Measurements from ENCODE around the gene BTNL3. TPM values are rescaled to one million over a fixed set of nuclear protein-coding genes. Genes with fewer than 3 reads are reported as not detected.

The BTNL3 gene
- total and polyA plus RNA-seq, 10 of the 15 experiments (the other 5 are each of a cell fraction or from before 2014, with no cell fraction given), result 0.39 TPM; not detected in 9

DNA sequence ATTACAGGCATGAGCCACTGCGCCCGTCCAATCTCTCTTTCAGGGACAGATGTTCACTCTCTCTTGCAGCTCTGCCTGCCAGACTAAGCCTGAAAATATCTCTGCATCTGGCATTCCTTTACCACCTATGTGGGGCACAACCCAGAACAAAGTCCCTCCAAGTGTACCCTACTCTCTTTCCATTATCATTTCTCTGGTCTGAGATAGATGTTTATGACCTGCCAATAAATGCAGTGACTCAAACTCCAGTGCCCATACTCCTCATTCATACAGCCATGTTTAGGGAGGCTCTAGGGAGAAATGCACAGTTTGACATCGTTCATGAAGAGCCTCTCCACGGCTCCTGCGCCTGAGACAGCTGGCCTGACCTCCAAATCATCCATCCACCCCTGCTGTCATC, at the start of gene BTNL3 (continued):
- TF ChIP-seq REST (IDR thresholded peaks at IDR 0.05; ENCODE audit: low read depth, low read length) (no peak), CREB1 (IDR thresholded peaks at IDR 0.05; ENCODE audit: low read depth) (no peak), SIN3A (IDR thresholded peaks at IDR 0.05; ENCODE audit: low read depth, low read length) (no peak), YY1 (IDR thresholded peaks at IDR 0.05; ENCODE audit: low read depth, low read length) (no peak), SIX5 (IDR thresholded peaks at IDR 0.05; ENCODE audit: low read depth, low read length, severe bottlenecking) (no peak)

- in situ Hi-C loops (cut with MboI), result no loop called here
- FAIRE-seq, result no peak
- H2AFZ ChIP-seq (ENCODE audit: control insufficient read depth, low read depth, low read length), result no peak overlapping the region
- ChIA-PET CTCF (no interaction called here), RAD21 (ENCODE audit: unreplicated experiment) (no interaction called here), POLR2A (no interaction called here), SMC1A (ENCODE audit: uncharacterized antibody, unreplicated experiment) (no interaction called here)
- BruUV-seq (replicated peaks), result no TSS peak
- no peaks in the 10 kb centered on the region for H3K79me2 ChIP-seq (ENCODE audit: control insufficient read depth, insufficient read depth, low read length)
- no peaks in the 10 kb centered on the region for H3K27me3 ChIP-seq (replicated peaks in 1 of 2; ENCODE audit: control insufficient read depth in 2 of 2, insufficient read depth in 2 of 2, low read length in 1 of 2)
- H3K36me3 ChIP-seq (ENCODE audit: control insufficient read depth in 2 of 2, insufficient read depth in 2 of 2, low read length in 1 of 2), result no peaks in the 10 kb centered on the region
- H3K4me1 ChIP-seq (ENCODE audit: control insufficient read depth, insufficient read depth, low read length), result no peaks in the 10 kb centered on the region
- intact Hi-C loops (cut with micrococcal nuclease; ENCODE audit: unreplicated experiment), result no loop called here
- no peak overlapping the region for H3K4me3 ChIP-seq
- H4K20me1 ChIP-seq (ENCODE audit: control insufficient read depth, insufficient read depth), result no peaks in the 10 kb centered on the region
- H3K9me3 ChIP-seq (replicated peaks; ENCODE audit: control insufficient read depth, insufficient read depth, low read length), result no peaks in the 10 kb centered on the region; the same call in 2 of the 3 replicates
- WGBS (ENCODE audit: insufficient coverage, insufficient replicate concordance, low lambda C conversion rate, missing lambda C conversion rate), result 30% methylated on average over 6 of the region's 6 CpGs
- ATAC-seq, result no peak
- no peak overlapping the region for H3K9ac ChIP-seq (ENCODE audit: control insufficient read depth, insufficient read depth, low read length)
- no peak for DNase-seq (ENCODE audit: low read depth, low spot score)
- no peak overlapping the region for H3K4me2 ChIP-seq (ENCODE audit: control insufficient read depth, insufficient read depth)
- no peak overlapping the region for H3K27ac ChIP-seq (ENCODE audit: control insufficient read depth, insufficient read depth)
- TF ChIP-seq CHD4 (IDR thresholded peaks at IDR 0.05) (no peak), NFXL1 (IDR thresholded peaks at IDR 0.05; ENCODE audit: borderline replicate concordance) (no peak), ZNF207 (IDR thresholded peaks at IDR 0.05; ENCODE audit: borderline replicate concordance) (no peak), CBX5 (IDR thresholded peaks at IDR 0.05; ENCODE audit: low read depth) (no peak), YBX1 (IDR thresholded peaks at IDR 0.05) (no peak), PAX8 (IDR thresholded peaks at IDR 0.05) (no peak), ZBTB40 (IDR thresholded peaks at IDR 0.05; ENCODE audit: borderline replicate concordance) (no peak), MAX (IDR thresholded peaks at IDR 0.05; ENCODE audit: low read depth, low read length) (no peak), GATAD2B (conservative IDR thresholded peaks at IDR 0.05; ENCODE audit: low read depth) (no peak), STAT1 (conservative IDR thresholded peaks at IDR 0.05) (no peak)
Measured at GRCh38 chr5:180950291-180950949, 38.2 kb upstream of the BTNL3 start.
